Cardiac muscle cell (in vitro differentiated cells and primary cell): ENCODE results near the gene STX10. TPM values are rescaled to one million over a fixed set of nuclear protein-coding genes. Genes with fewer than 3 reads are reported as not detected.

ENCODE experiments used
- DNase-seq, 2 donors: peaks; one replicate each; pipeline versions ENCODE4 v3.0.0 to v3.0.0-alpha.2; 2010 to 2017; ENCODE audit warnings: low read depth in 1 of 2, low spot score in 1 of 2
- H3K27ac ChIP-seq: fragments of 200-600 bp; sonication (generic); 2 replicates; pipeline ENCODE4 v1.5.1; 2016
- H3K27me3 ChIP-seq: fragments of 200-600 bp; sonication (generic); 2 replicates; pipeline ENCODE4 v1.6.0; 2016; ENCODE audit warnings: control low read depth
- H3K36me3 ChIP-seq: fragments of 200-600 bp; sonication (generic); 2 replicates; pipeline ENCODE4 v1.5.1; 2016; ENCODE audit warnings: control low read depth
- H3K4me1 ChIP-seq: fragments of 200-600 bp; sonication (generic); 2 replicates; pipeline ENCODE4 v1.8.1; 2017; ENCODE audit warnings: low read depth, mild to moderate bottlenecking, mixed run types
- H3K4me3 ChIP-seq: fragments of 200-600 bp; sonication (generic); 2 replicates; pipeline ENCODE4 v1.5.1; 2016; ENCODE audit warnings: mild to moderate bottlenecking
- H3K9me3 ChIP-seq: fragments of 200-600 bp; sonication (generic); 2 replicates; pipeline ENCODE4 v1.5.1; 2017; ENCODE audit warnings: low read depth, mild to moderate bottlenecking, control low read depth
- polyA plus RNA-seq: library from polyadenylated mRNA; unstranded; fragments of >200 nt; fragmentation: Nextera tagmentation; extraction: Ambion mirVana; gene quantifications from 2 replicates; pipeline ENCODE4 v1.2.1, GENCODE V29; 2016
- total RNA-seq: library from RNA; depleted of rRNA; stranded (reverse); fragments of >200 nt; gene quantifications from 2 replicates; pipeline ENCODE4 v1.2.3, GENCODE V29; 2016
- TF ChIP-seq, protein P1 (sequence below): IDR thresholded peaks from 2 replicates; pipeline ENCODE4 v1.5.1; 2012; ENCODE audit warnings: low read depth, mild to moderate bottlenecking, low read length

The STX10 gene
- total and polyA plus RNA-seq, 2 experiments from 2014 or later = 65.2 to 110 TPM

- TF ChIP-seq, protein P1, sequence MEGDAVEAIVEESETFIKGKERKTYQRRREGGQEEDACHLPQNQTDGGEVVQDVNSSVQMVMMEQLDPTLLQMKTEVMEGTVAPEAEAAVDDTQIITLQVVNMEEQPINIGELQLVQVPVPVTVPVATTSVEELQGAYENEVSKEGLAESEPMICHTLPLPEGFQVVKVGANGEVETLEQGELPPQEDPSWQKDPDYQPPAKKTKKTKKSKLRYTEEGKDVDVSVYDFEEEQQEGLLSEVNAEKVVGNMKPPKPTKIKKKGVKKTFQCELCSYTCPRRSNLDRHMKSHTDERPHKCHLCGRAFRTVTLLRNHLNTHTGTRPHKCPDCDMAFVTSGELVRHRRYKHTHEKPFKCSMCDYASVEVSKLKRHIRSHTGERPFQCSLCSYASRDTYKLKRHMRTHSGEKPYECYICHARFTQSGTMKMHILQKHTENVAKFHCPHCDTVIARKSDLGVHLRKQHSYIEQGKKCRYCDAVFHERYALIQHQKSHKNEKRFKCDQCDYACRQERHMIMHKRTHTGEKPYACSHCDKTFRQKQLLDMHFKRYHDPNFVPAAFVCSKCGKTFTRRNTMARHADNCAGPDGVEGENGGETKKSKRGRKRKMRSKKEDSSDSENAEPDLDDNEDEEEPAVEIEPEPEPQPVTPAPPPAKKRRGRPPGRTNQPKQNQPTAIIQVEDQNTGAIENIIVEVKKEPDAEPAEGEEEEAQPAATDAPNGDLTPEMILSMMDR = no peak
- Histone ChIP-seq H3K36me3 (no peaks in the 10 kb centered on the region), H3K4me1 (no peaks in the 10 kb centered on the region), H3K27me3 (no peaks in the 10 kb centered on the region), H3K27ac (no peak overlapping the region), H3K4me3 (no peak overlapping the region), H3K9me3 (no peaks in the 10 kb centered on the region)
- no peak for DNase-seq
Measured at GRCh38 chr19:13129384-13129783, 20.8 kb downstream of the STX10 start.

DNA sequence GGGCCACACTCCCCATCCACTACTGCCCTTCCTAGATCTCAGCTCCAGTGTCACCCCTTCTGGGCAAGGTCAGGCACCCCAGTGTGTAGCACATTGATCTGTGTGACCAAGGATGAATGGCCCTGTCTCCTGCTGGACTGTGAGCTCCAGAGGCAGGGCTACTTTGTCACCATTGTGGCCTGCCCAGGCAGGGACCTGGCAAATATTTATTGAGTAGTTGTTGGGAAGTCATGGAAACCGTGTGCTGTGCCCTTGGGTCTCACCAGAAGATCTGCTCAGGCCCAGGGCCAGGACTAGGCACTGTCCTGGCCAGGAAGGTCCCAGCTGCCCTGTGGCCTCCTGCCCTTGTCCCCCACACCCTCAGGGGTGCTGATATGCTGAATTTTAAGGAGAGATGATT is 21.6 kb downstream of the STX10 start:
- H3K9me3 ChIP-seq = no peaks in the 10 kb centered on the region
- H3K4me1 ChIP-seq = no peaks in the 10 kb centered on the region
- H3K27me3 ChIP-seq = no peaks in the 10 kb centered on the region
- no peak overlapping the region for H3K4me3 ChIP-seq
- TF ChIP-seq, protein P1 = no peak
- no peaks in the 10 kb centered on the region for H3K36me3 ChIP-seq
- no peak for DNase-seq
- H3K27ac ChIP-seq = no peak overlapping the region

GRCh38 chr19:13127811-13128575 is 22.2 kb downstream of the STX10 start:
- no peak overlapping the region for H3K4me3 ChIP-seq
- no peak overlapping the region for H3K27ac ChIP-seq
- TF ChIP-seq, protein P1 = no peak
- no peaks in the 10 kb centered on the region for H3K9me3 ChIP-seq
- no peaks in the 10 kb centered on the region for H3K27me3 ChIP-seq
- no peaks in the 10 kb centered on the region for H3K36me3 ChIP-seq
- no peak for DNase-seq
- H3K4me1 ChIP-seq = no peaks in the 10 kb centered on the region

GRCh38 chr19:13127051-13127450 is 23.1 kb downstream of the STX10 start:
- TF ChIP-seq, protein P1 = no peak
- no peak overlapping the region for H3K27ac ChIP-seq
- no peaks in the 10 kb centered on the region for H3K9me3 ChIP-seq
- DNase-seq = no peak
- no peaks in the 10 kb centered on the region for H3K4me1 ChIP-seq
- no peak overlapping the region for H3K4me3 ChIP-seq
- no peaks in the 10 kb centered on the region for H3K27me3 ChIP-seq
- no peaks in the 10 kb centered on the region for H3K36me3 ChIP-seq

- DNase-seq = no peak
- Histone ChIP-seq H3K9me3 (no peaks in the 10 kb centered on the region), H3K4me1 (peaks cover 4% of the 10 kb centered on the region), H3K27ac (no peak overlapping the region), H3K36me3 (no peaks in the 10 kb centered on the region), H3K27me3 (no peaks in the 10 kb centered on the region), H3K4me3 (no peak overlapping the region)
- TF ChIP-seq, protein P1 = no peak
Measured at GRCh38 chr19:13122980-13123957, 26.9 kb downstream of the STX10 start.
